Stimulated activated CD8-positive, alpha-beta memory T cell treated with anti-CD3 and anti-CD28 coated beads, Interleukin-4, amount 100 ng/mL, for 1 hour (primary cell): ENCODE data around the gene TRIM2.

Experiments
- DNase-seq, 2 donors: peaks; one replicate each; pipeline ENCODE4 v3.0.0-alpha.2; 2020; ENCODE audit warnings: low read depth in 2 of 2, low spot score in 1 of 2

The TRIM2 gene

GRCh38 chr4:153248641-153249198 is 44.5 kb downstream of the TRIM2 start:
- DNase-seq, result no peak

GRCh38 chr4:153249199-153250041 is 45.2 kb downstream of the TRIM2 start:
- peak; percentile 54 to 65 for DNase-seq

GRCh38 chr4:153252122-153252521 is 47.9 kb downstream of the TRIM2 start:
- DNase-seq, result no peak

- no peak for DNase-seq
Observed at GRCh38 chr4:153255233-153255632, 51.0 kb downstream of the TRIM2 start.

GRCh38 chr4:153257151-153257620 is 52.9 kb downstream of the TRIM2 start:
- no peak for DNase-seq

GRCh38 chr4:153257991-153258390 is 53.7 kb downstream of the TRIM2 start:
- no peak for DNase-seq

- no peak for DNase-seq
Observed at GRCh38 chr4:153258750-153259149, 54.5 kb downstream of the TRIM2 start.

- DNase-seq, result no peak
Observed at GRCh38 chr4:153259661-153260060, 55.4 kb downstream of the TRIM2 start.

- DNase-seq, result no peak
Observed at GRCh38 chr4:153260132-153260531, 55.9 kb downstream of the TRIM2 start.

- no peak for DNase-seq
Observed at GRCh38 chr4:153260553-153261300, 56.5 kb downstream of the TRIM2 start.

- no peak for DNase-seq
Observed at GRCh38 chr4:153261461-153261860, 57.2 kb downstream of the TRIM2 start.

GRCh38 chr4:153261914-153262313 is 57.7 kb downstream of the TRIM2 start:
- DNase-seq, result no peak

- DNase-seq, result no peak
Observed at GRCh38 chr4:153265306-153266047, 61.2 kb downstream of the TRIM2 start.

- DNase-seq, result no peak
Observed at GRCh38 chr4:153266988-153267387, 62.7 kb downstream of the TRIM2 start.

- no peak for DNase-seq
Observed at GRCh38 chr4:153267890-153268289, 63.6 kb downstream of the TRIM2 start.

- DNase-seq, result no peak
Observed at GRCh38 chr4:153268295-153268694, 64.1 kb downstream of the TRIM2 start.

- DNase-seq, result no peak
Observed at GRCh38 chr4:153269218-153269990, 65.2 kb downstream of the TRIM2 start.

- no peak for DNase-seq
Observed at GRCh38 chr4:153270361-153270760, 66.1 kb downstream of the TRIM2 start.

GRCh38 chr4:153271820-153272219 is 67.6 kb downstream of the TRIM2 start:
- no peak for DNase-seq

- DNase-seq, result no peak
Observed at GRCh38 chr4:153273751-153274150, 69.5 kb downstream of the TRIM2 start.
